ENCODE data around the gene FAM47B.

FAM47B gene

DNA sequence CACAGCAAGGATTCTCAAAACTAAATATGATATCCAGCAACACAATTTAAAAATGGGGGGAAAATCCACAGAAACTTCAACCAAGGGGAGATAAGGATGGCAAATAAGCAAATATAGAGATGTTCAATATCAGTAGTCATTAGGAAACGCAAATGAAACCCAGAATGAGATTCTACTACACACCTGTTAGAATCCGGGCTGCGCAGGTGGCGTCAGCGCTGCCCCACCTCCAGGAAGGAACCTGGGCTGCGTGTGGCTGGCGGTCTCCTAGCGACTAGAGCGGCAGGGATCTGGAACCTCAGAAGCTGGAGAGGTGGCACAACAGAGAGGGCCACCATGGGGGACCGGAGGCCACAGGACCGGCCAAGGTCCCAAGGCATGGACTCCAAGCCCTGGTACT lies at the start of gene FAM47B:
Gene FAM47B, plus strand, starts transcription at position 301 of the 400 bp plus-strand sequence. Its CDS starts 36 bp downstream, at position 337.
- no peaks in the 10 kb centered on the region for H3K36me3 Mint-ChIP-seq (ENCODE audit: low read depth)

DNA sequence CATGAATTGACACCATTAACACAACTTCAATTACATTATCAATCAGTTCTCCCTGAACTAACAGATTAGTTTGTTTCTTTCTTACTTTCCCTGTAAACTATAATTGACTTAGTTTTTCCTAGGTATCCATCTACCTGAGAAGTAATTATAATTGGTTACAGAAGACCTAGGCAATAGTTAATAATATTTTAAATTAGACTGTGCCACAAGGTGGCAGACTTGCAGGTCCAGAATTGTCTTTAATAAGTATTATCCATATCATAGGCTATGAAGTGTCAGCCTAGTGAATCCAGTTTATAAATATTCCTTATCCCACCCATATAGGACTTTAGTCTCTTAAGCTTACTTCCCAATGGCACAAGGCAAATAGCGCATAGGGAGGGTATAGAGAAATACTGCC lies 48.9 kb upstream of the FAM47B start:
- Mint-ChIP-seq H3K27ac (no peak overlapping the region), H3K36me3 (ENCODE audit: low read depth) (no peaks in the 10 kb centered on the region), H3K4me1 (ENCODE audit: low read depth) (no peaks in the 10 kb centered on the region), H3K4me3 (no peak overlapping the region), H3K27me3 (no peaks in the 10 kb centered on the region), H3K9me3 (peaks cover 3% of the 10 kb centered on the region)

More for the DNA sequence above, at the start of gene FAM47B:
- Mint-ChIP-seq H3K4me3 (no peak within 1 kb of the TSS), H3K4me1 (ENCODE audit: low read depth) (no peaks in the 10 kb centered on the region), H3K27me3 (no peaks in the 10 kb centered on the region), H3K27ac (no peak within 1 kb of the TSS), H3K9me3 (no peaks in the 10 kb centered on the region)

DNA sequence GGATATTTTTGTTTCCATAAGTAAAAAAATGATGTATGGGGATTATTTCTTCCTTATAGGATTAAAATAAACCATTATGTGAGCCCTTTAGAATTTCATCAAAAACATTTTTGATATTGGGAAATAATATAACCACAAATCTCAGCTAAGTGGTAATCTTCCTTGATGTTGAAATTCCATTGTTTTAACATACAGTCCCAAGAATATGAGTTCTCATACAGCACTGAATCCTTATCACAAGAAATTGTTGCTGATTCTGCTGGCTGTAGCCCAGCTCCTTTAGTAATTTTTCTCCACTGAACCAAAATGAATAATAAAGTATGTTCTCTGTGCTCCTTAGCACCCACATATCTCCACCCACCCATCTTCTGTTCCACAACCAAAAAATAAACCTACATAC lies 41.9 kb upstream of the FAM47B start:
- Mint-ChIP-seq H3K4me3 (no peak overlapping the region), H3K27me3 (no peaks in the 10 kb centered on the region), H3K27ac (no peak overlapping the region)

DNA sequence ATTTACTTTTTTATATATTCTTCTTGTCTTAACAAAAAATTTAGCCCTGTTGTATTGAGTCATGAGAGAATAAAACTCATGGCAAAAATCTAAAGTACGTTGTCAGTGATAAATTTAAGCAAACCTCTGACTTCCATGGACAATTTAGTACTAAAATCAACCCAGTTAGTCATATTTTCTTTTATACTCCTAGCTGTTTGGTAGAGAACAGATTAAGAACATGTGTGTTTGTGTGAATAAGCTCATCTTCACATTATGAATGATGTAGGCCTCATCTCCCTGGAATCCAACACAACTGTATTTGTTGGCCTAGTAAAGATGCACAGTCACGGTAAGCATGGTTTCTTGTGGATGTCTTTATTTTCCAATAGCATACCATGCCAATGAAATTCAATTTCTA lies 40.8 kb upstream of the FAM47B start:
- Mint-ChIP-seq H3K9me3 (peaks cover 6% of the 10 kb centered on the region), H3K27me3 (no peaks in the 10 kb centered on the region), H3K4me1 (ENCODE audit: low read depth) (no peaks in the 10 kb centered on the region), H3K36me3 (ENCODE audit: low read depth) (no peaks in the 10 kb centered on the region), H3K4me3 (no peak overlapping the region), H3K27ac (no peak overlapping the region)

More for the DNA sequence above, 41.9 kb upstream of the FAM47B start:
- Mint-ChIP-seq H3K36me3 (ENCODE audit: low read depth) (no peaks in the 10 kb centered on the region), H3K9me3 (peaks cover 3% of the 10 kb centered on the region), H3K4me1 (ENCODE audit: low read depth) (no peaks in the 10 kb centered on the region)

DNA sequence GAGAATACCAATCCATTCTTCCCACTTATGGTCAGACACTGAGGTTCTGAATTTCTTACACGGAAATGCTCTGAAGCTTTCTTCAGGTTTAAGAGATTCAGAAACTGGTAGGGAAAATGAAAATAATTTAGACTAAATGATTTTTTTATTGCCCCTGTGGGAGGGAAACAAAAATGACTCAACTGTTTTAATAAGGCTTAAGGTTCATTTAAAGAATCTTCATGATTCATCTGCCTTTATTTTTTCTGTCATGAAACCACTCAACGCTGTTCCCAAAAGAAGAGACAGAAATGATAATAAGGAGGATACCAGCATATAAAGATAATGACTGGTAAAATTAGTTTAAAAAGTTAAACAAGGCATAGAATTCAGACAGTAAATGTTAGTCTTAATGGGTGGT lies 39.3 kb upstream of the FAM47B start:
- peaks cover 12% of the 10 kb centered on the region for H3K9me3 Mint-ChIP-seq
- H3K4me1 Mint-ChIP-seq (ENCODE audit: low read depth): no peaks in the 10 kb centered on the region
- H3K4me3 Mint-ChIP-seq: no peak overlapping the region
- H3K27me3 Mint-ChIP-seq: no peaks in the 10 kb centered on the region
- H3K27ac Mint-ChIP-seq: no peak overlapping the region
- no peaks in the 10 kb centered on the region for H3K36me3 Mint-ChIP-seq (ENCODE audit: low read depth)

DNA sequence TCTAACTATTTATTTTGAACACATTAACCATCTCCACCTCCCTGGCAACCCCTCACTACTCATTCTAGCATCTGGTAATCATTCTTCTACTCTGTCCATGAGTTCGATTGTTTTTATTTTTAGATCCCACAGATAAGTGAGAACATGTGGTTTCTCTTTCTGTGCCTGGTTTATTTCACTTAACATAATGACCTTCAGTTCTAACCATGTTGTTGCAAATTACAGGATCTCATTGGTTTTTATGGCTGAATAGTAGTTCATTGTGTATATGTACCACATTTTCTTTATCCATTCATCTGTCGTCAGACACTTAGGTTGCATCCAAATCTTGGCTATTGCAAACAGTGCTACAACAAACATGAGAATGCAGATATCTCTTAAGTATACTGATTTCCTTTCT lies 33.4 kb upstream of the FAM47B start:
- no peak overlapping the region for H3K27ac Mint-ChIP-seq
- peaks cover 9% of the 10 kb centered on the region for H3K9me3 Mint-ChIP-seq
- no peaks in the 10 kb centered on the region for H3K4me1 Mint-ChIP-seq (ENCODE audit: low read depth)
- H3K4me3 Mint-ChIP-seq: no peak overlapping the region
- no peaks in the 10 kb centered on the region for H3K36me3 Mint-ChIP-seq (ENCODE audit: low read depth)
- no peaks in the 10 kb centered on the region for H3K27me3 Mint-ChIP-seq

DNA sequence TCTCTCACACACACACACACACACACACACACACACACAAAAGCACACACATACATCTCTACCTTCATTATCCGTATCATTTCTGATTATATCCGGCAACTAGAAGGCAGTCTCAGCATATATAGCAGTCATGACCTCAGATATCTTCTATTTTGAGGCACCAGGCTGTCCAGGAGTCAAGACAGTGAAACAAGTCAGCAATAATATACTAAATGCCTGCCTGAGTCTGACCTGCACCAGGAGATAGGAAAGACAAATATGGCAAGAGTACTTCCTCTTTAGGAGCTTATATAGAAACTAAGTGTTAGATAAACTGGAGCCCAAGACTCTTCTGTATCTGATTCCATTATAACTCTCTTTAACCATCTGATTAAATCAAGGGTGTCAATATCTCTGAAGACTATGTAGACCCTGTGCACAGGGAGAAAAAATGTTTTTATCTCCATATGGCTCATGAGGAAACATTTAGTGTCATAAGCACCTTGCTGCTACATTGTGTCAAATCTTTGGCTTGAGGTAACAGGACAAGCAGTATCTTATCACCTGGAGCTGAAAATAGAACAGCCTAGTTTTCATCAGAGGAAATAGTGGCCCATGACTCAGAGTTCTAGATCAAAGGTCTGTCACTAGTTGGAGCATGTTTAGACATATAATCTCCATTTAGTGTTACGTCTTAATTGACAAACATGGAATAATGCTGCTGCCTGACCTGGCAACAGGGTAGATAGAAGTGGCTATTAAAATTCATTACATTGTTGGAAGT lies 27.0 kb upstream of the FAM47B start:
- Mint-ChIP-seq H3K9me3 (no peaks in the 10 kb centered on the region), H3K4me1 (ENCODE audit: low read depth) (no peaks in the 10 kb centered on the region), H3K36me3 (ENCODE audit: low read depth) (no peaks in the 10 kb centered on the region), H3K27ac (no peak overlapping the region), H3K4me3 (no peak overlapping the region), H3K27me3 (no peaks in the 10 kb centered on the region)

DNA sequence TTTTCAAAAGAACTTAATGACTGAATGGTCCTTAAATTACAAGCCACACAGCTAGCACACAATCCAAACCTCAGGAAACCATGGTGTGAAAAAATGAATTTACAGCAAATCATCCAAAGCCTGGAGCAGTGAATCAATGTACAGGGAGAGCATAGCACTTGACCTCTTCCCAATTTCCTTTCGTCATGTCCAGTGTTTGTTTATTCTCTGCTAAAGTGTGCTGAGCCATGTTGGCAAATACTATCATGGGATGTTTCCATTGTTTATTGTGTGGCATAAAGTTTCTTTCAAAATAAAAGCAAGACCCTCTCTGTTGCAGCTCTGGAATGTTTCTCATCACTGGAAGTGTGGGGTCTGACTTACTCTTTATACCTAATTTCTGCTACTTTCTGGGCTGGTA lies 25.4 kb upstream of the FAM47B start:
- H3K27me3 Mint-ChIP-seq: no peaks in the 10 kb centered on the region
- H3K4me3 Mint-ChIP-seq: no peak overlapping the region
- H3K9me3 Mint-ChIP-seq: no peaks in the 10 kb centered on the region
- H3K36me3 Mint-ChIP-seq (ENCODE audit: low read depth): no peaks in the 10 kb centered on the region
- H3K4me1 Mint-ChIP-seq (ENCODE audit: low read depth): no peaks in the 10 kb centered on the region
- no peak overlapping the region for H3K27ac Mint-ChIP-seq

DNA sequence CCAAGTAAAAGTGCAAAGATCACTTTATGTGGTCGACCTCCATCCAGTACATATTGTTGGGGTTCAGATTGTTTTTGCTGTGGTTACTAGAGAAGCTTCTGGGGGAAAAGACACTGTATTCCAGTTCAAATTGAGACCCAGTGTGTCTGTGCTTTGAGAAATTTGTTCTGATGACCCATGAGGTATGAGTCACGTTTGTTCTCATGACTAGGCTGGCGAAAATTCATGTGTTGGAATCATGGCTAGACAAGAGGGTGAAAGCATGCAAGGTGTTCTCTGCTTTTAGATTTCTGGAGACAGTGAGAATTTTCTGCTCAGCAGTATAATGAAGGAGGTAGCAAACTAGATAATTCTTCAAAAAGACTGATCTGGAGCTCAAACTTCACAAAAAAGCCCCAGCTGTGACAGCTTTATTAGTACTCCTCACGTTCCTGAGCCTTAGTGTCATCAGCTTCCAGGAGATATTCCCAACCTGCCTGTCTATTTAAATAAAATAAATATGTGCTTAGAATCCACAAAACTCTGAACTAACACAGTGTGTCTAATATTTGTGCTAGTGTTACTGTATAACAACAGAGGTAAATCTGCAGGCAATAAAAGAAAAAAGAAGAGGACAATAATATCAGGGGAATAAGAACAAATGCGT lies 24.4 kb upstream of the FAM47B start:
- Mint-ChIP-seq H3K4me1 (ENCODE audit: low read depth) (no peaks in the 10 kb centered on the region), H3K27ac (no peak overlapping the region), H3K27me3 (no peaks in the 10 kb centered on the region), H3K9me3 (no peaks in the 10 kb centered on the region), H3K4me3 (no peak overlapping the region), H3K36me3 (ENCODE audit: low read depth) (no peaks in the 10 kb centered on the region)

DNA sequence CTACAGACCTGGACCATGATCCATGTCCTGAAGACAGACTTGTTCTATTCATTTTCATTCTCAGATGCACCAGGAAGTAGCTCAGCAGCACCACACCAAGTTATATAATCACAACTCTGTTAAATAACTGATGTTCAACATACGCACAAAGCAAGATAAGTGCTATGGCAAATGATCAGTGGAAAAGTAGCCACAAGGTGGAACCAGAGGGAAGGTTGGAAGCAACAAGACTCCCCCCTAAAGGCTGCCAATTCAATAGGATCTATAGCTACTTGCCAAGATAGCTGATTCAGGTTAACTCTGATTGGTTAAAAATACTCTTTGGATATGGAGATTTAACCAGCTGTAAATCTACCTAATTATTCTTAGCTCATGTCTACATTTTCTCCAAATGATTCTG lies 23.7 kb upstream of the FAM47B start:
- Mint-ChIP-seq H3K4me1 (ENCODE audit: low read depth) (no peaks in the 10 kb centered on the region), H3K9me3 (no peaks in the 10 kb centered on the region), H3K27ac (no peak overlapping the region), H3K36me3 (ENCODE audit: low read depth) (no peaks in the 10 kb centered on the region), H3K27me3 (no peaks in the 10 kb centered on the region), H3K4me3 (no peak overlapping the region)

DNA sequence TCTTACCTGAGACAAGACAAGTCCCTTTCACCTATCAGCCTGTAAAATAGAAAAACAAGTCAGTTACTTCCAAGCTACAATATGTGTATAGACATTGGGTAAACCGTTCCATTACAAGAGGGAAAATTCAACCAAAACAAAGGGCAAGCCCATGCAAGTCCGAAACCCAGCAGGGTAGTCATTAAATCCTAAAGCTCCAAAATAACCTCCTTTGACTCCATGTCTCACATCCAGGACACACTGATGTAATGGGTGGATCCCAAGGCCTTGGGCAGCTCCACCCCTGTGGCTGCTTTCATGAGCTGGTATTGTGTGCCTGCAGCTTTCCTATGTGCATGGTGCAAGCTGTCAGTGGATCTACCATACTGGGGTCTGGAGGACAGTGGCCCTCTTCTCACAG lies 14.7 kb upstream of the FAM47B start:
- Mint-ChIP-seq H3K27ac (no peak overlapping the region), H3K4me3 (no peak overlapping the region), H3K9me3 (no peaks in the 10 kb centered on the region), H3K4me1 (ENCODE audit: low read depth) (no peaks in the 10 kb centered on the region), H3K27me3 (no peaks in the 10 kb centered on the region), H3K36me3 (ENCODE audit: low read depth) (no peaks in the 10 kb centered on the region)

DNA sequence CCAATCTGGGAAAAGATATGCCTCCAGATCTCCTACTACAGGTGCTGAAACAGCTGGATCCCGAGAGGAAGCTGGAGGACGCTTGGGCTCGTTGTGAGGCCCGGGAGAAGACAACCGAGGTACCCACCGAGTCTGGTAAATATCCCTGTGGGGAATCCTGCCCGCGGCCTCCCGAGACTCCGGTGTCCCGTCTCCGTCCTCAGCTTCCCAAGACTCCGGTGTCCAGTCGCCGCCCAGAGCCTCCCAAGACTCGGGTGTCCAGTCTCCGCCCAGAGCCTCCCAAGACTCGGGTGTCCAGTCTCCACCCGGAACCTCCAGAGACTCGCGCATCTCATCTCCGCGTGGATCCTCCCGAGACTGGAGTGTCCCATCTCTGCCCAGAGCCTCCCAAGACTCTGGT lies 639 bp downstream of the FAM47B start:
- H3K36me3 Mint-ChIP-seq (ENCODE audit: low read depth): no peaks in the 10 kb centered on the region
- no peaks in the 10 kb centered on the region for H3K9me3 Mint-ChIP-seq
- no peak overlapping the region for H3K27ac Mint-ChIP-seq
- H3K4me1 Mint-ChIP-seq (ENCODE audit: low read depth): no peaks in the 10 kb centered on the region
- no peak overlapping the region for H3K4me3 Mint-ChIP-seq
- H3K27me3 Mint-ChIP-seq: no peaks in the 10 kb centered on the region

DNA sequence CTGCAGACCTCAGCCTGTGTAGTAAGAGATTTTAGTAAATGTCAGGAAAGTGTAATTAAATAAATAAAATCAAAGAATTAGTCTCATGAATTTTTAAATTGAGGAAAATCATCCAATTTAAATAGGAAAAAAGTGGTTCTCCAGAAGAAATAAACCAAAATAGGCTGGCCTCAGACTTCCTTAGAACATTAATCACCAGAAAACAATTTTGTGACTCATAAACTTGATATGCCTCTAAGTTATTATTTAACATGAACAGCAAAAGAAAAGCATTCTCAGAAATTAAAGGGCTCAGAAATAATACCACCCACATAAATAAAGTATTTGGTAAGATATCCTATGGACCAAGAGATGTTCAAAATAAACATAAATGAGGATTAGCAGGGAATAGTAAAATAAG lies 14.3 kb downstream of the FAM47B start:
- no peaks in the 10 kb centered on the region for H3K36me3 Mint-ChIP-seq (ENCODE audit: low read depth)
- no peaks in the 10 kb centered on the region for H3K27me3 Mint-ChIP-seq
- no peak overlapping the region for H3K4me3 Mint-ChIP-seq
- peaks cover 3% of the 10 kb centered on the region for H3K9me3 Mint-ChIP-seq
- H3K4me1 Mint-ChIP-seq (ENCODE audit: low read depth): no peaks in the 10 kb centered on the region
- no peak overlapping the region for H3K27ac Mint-ChIP-seq

DNA sequence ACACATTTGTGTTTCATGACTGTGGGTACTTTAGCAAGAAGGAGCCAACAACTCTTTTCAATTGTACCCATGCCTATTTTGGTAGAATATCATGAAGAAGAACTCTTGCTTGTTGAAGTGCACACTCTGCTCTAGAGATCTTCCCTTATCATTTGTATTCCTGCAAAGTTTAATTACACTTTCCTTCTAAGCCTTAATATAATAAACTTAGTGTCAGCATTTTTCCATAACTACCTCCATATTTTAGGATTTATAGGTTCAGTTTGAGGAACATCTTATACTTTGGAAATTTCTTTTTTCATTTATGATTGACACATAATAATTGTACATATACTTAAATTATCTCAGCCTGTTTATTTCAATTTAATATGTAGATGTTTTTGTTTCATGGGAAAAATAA lies 19.1 kb downstream of the FAM47B start:
- H3K27me3 Mint-ChIP-seq: no peaks in the 10 kb centered on the region
- no peaks in the 10 kb centered on the region for H3K9me3 Mint-ChIP-seq
- no peaks in the 10 kb centered on the region for H3K36me3 Mint-ChIP-seq (ENCODE audit: low read depth)
- H3K4me3 Mint-ChIP-seq: no peak overlapping the region
- H3K27ac Mint-ChIP-seq: no peak overlapping the region
- H3K4me1 Mint-ChIP-seq (ENCODE audit: low read depth): no peaks in the 10 kb centered on the region

DNA sequence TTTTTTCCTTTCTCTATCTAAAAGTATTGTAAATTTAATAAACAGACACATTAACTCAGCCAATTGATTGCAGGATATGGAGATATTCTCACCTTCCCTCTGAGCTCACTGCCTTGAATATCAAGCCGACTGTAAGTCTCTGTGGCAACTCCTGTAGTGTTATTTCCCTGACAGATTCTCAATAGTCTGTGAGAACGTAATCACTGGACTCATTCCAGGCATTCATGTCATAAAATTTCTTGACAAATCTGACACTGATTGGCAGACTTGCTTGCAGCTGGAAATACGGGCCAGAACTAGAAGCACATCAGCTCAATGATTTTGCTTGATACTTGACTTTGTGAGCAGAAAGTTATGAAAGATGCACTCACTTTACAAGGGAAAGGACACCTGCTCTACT lies 29.6 kb downstream of the FAM47B start:
- no peaks in the 10 kb centered on the region for H3K27me3 Mint-ChIP-seq
- no peak overlapping the region for H3K4me3 Mint-ChIP-seq
- peaks cover 2% of the 10 kb centered on the region for H3K9me3 Mint-ChIP-seq
- no peaks in the 10 kb centered on the region for H3K36me3 Mint-ChIP-seq (ENCODE audit: low read depth)
- no peak overlapping the region for H3K27ac Mint-ChIP-seq
- H3K4me1 Mint-ChIP-seq (ENCODE audit: low read depth): no peaks in the 10 kb centered on the region

DNA sequence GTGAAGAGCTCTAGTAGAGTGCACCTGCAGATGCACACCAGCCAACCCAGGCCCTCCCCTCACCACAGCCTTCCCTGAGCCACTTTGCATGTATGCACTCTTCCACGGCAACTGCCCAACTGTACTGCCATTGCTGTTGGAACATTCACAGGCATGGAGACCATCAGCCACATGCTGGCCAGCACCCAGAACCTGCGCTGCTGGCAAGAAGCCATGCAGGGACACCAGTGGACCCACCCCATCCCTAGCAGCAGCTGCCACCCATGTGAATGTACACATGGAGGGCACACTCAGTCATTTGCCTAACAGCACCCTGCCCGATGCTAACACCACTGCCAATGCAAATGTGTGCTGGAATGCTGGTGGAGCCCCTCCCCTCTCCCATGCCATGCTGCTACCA lies 35.6 kb downstream of the FAM47B start:
- Mint-ChIP-seq H3K36me3 (ENCODE audit: low read depth) (no peaks in the 10 kb centered on the region), H3K27me3 (no peaks in the 10 kb centered on the region), H3K9me3 (peaks cover 4% of the 10 kb centered on the region), H3K4me1 (ENCODE audit: low read depth) (no peaks in the 10 kb centered on the region), H3K4me3 (no peak overlapping the region), H3K27ac (no peak overlapping the region)

Measured in stimulated activated naive CD8-positive, alpha-beta T cell treated with anti-CD3 and anti-CD28 coated beads, Interleukin-15, Interleukin-2, amounts not matched to agents 100 ng/mL and 50 ng/mL, for 24 hours (primary cell).